GM21529 (cell line): ENCODE measurements around the gene ARMH1.

Experiments used
- ATAC-seq: cut with Tn5 transposase; IDR thresholded peaks from one replicate; pipeline ENCODE4 v1.9.1; 2021; ENCODE audit not compliant: unreplicated experiment

Gene ARMH1

DNA sequence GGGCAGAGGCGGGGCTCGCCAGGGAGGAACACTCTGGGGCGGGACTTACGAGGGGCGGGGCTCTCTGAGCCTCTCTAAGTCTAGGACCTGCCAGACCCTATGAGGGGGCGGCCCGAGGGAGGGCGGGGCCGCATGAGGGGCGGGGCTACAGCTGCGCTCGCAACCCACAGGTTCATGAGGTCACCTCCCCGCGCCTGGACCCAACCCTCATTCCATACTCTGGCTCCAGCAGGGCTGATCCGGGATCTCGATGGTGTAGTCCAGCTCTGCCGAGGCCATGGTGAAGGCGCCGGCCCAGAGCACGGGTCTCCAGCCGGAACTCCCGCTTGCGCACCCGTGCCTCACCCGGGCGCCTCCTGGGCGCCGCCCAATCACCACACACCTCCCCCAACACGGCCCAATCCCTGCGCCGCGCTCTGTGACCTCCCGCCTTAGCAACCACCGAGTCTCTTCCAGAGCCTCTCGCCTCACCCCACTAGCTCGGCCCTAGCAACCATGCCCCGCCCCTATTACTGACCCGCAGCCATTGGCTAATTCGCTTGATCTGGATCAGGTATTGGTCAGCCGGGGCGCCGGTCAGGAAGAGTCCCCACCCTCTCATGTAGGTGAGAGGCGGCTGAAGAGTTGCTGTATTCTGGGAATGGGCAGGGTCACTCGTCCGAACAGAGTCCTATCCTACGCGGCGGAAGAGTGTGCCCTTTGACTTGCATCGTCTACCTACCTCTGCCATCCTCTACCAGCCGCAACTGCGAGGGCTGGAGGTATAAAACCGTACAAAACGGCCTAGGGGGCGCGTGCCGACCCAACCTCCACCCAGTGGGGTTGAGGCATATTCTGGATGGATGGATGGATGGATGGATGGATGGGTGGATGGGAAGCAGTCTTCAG is at the start of gene ARMH1, which contains the start of gene TMEM53:
TSS of gene ARMH1 (plus strand) at position 602 of the 888 bp plus-strand sequence. CDS start 14,984 bp downstream, outside the sequence.
TSS of gene TMEM53 (minus strand) at position 369 of the 888 bp plus-strand sequence. CDS start at position 279, 90 bp downstream.
- peak; percentile 88 for ATAC-seq

DNA sequence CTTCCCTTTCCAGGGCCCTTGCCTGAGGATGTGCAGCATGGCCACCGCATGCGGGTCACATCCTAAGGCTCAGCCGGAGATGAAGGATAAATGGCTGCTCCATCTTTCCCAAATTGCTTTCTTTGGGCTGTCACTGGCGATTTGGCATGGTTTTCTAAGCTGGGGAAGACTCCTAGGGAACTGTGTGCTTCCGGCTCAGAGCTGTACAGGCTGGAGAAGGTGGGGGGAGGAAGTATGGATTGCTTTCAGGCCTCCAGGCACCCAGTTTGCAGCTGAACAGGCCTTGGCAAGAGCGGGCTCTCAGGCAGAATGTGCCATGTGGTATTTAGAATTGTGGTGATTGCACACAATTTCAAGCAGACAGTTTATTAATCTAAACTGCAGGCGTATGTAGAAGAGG is 49.2 kb upstream of the ARMH1 start:
- no peak for ATAC-seq

DNA sequence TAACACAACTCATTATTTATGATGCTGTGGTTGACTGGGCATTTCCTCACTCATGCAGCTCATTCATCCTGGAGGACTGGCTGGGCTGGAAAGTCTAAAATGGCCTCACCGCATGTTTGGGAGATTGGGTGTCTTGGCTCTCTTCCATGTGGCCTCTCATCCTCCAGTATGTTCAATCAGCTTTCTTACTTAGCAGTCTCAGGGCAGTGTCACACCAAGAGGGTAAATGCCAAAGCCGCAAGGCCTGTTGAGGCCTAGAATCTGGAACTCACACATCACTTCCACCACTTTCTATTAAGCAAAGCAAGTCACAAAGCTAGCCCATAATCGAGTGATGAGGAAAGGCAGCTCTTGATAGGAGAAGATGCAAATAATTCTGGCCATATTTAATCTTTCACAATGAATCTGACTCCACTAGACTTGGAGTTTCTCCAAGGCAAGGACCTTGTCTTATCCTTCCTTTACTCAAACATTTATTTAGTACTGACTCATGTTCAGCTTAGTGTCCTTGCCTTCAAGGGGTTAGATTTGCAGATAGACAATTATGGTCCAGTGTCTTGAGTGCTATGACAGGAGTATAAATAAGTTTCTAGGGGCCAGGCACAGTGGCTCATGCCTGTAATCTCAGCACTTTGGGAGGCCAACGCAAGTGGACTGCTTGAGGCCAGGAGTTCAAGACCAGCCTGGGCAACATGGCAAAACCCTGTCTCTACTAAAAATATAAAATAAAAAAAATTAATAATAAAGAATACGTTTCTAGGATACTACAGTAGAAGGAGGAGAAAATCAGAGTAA is 45.4 kb upstream of the ARMH1 start:
- ATAC-seq = no peak

DNA sequence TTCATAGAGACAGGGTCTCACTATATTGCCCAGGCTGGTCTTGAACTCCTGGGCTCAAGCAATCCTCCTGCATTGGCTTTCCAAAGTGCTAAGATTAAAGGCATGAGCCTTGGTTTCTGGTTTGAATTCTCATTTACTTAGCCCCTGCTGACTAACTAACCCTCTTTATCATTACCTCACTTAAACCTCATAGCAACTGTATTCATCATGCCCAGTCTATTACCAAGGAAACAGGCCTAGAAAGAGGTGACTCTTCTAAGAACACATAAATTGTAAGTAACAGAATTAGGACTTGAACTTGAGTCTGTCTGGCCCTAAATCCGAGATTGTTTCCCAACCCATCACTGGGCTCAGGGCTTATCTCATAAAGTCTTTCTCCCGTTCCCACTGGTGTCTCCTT is 44.4 kb upstream of the ARMH1 start:
- ATAC-seq = no peak

DNA sequence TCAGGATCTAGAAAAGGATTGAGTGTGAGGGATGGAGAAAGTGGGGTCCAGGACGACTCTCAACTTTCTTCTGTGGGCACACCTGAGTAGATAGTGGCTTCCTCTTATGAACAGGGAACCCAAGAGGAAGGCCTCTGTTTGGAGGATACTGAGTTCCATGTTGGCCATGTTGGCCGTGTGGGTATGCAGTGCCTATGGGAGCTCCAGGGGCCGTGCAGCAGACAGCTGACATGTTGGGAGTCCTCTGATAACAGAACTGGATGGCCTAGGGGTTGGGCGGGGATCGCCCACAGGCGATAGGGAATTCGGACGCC is 43.2 kb upstream of the ARMH1 start:
- ATAC-seq = peak; percentile 12

DNA sequence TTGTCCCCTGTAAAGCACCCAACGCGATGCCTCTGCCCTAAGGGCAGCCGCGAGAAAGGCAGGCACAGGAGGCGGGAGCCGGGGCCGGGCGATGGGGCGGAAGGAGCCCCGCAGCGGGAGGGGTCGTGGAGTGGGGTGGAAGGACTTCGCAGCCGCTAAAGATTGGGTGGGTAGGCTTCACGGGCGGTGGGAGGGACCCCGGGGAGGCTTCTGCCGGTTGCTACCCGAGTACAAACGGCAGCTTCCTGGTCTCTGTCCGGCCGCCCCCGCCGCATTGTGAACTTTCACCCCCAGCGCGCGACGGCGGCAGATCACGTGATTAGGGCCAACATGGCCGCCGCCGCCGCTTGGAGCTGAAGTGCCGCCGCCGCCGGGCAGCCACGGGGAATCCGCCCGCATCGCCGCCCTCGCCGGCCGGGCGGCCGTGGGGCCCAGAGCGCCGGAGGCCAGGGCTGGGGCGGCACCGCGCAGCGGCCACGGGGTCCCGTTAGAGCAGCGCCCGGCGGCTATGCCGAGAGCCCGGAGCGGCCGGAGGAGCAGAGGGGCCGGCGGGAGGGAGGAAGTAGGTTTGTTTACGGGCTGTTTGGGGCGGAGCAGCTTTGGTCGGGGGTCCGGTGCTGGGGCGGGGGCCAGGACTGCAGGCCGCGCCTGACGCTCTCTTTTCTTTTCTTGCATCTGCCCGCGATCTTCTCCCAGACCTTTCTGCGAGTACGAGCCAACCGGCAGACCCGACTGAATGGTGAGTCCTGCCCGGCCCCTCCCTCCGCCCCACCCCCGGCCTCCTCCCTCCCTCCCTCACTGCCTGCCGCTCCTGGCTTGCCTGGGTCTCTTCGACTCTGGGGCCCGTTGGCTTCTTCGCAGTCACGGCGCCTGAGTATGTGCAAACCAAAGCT is 42.6 kb upstream of the ARMH1 start:
- ATAC-seq = peak; percentile 73

DNA sequence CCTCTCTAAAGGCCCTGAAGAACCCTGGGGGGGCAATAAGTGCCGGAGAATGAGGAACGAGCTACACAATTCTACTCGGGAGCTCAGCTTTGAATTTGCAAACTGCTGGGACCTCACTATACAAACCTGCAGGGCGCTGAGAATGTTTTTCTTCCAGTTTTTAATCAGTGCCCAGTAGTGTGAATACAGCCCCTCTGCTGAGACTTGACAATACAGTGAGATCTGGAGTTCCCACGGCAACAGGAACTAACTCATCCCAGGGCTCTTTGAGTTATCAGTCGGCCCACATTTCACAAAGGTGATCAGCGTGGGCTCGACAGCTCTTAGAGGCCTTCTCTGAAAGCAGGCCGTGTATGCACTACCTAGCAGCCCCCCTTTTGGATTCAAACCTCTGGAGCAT is 41.9 kb upstream of the ARMH1 start:
- ATAC-seq = no peak

DNA sequence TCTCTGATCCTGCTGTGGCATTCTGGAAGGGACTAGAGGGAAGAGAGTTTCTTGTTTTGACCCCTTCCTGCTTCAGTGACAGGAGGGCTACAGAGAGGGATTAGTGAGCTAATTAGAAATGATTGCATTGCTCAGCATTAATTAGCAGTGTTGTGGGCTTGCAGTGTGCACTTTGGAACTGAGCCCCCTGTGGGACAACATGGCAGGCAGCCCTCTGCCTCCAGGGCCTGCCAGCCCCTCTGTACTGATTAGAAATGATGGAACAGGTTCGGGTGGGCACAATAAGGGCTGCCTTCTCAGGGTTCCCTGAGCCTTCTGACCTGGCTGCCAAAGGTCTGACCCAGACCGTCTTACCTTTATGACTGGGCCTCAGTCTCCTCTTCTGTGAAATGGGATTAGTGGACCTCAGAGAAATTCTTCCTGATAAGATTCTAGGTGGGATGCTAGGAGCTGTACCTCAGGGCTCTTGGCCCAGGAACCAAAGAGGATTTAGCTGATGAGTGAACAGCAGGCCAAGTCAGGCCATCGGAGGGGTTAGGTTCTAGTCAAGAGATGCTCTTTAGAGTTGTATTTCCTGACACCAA is 39.8 kb upstream of the ARMH1 start:
- no peak for ATAC-seq

DNA sequence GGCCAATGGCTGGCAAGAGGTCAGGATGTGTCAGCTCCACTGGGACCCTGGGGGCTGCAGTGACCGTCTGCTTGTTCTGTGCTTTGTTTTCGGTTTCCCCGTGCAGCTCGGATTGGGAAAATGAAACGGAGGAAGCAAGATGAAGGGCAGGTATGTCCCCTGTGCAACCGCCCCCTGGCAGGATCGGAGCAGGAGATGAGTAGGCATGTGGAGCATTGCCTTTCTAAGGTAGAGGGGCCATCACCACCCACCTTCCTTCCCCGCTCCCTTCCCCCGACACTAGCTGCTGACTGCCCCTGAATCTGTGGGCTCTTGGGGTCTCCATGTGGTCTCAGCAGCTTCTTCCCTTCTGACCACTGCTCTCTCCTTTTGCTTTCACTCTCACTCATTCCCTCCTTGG is 39.1 kb upstream of the ARMH1 start:
- ATAC-seq = no peak

DNA sequence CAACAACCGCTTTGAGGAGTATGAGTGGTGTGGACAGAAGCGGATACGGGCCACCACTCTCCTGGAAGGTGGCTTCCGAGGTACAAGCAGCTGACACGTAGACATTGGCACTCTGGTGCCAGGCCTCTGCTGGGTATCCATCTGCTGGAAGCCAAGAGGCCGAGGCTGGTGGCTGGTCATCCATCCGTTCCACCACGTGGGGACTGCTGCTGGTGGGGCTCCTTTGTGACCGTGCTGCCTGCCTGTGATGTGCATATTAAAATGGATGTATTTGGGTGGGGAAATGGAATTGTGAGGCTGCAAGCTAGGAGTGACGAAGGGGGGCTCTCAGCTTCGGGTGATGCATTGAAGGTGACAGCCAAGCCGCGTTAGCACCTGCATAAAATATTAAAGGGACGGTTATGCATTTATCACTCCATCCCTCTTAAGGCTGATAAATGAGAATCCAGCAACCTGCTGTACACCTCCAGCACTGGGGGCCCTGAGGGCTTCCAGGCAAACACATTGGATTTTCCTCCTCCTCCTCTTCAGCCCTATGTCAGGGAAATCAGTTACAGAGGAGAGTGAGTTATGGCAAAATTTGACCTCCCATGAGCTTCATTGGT is 38.3 kb upstream of the ARMH1 start:
- ATAC-seq = no peak

DNA sequence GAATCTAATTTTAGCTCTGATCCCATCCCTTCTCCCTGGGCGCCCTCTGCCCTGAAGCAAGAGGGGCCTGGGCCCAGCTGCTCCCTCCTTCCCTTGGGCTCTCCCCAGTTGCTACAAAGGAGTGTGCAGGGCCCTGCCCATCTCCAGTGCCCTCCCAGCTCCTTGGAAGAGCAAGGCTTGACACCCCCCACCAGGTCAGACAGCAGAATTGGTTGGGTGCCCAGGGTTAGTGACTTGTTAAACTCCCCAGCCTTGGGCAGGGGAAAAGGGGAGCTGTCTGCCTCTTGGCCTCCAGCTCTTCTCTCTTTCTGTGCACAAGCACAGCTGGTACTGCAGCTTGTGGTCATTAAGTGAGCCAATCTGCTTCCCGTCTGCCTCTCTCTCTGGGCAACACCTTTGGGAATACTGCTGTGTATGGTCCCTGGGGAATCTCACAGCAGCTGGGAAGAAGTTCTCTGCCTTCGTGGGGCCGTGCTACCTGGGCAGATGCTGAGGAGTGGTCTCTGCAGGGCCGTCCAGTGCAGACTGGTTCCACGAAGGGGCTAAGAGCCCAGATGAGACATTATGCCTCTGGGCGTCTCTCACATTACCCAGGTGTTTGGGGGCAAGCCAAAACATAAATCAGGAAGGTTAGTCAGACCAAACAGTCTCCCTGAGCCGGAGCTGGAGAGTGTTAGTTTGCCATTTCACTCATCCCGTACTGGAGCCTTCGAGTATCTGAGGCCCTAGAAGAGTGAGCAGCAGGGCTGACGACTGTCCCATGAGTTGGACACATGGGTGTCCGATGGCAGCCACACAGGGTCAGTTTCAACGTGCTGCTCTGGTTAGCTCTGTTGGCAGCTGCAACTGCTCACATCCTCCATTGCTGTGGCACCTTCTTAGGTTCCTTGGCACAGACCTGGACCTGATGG is 37.6 kb upstream of the ARMH1 start:
- no peak for ATAC-seq

DNA sequence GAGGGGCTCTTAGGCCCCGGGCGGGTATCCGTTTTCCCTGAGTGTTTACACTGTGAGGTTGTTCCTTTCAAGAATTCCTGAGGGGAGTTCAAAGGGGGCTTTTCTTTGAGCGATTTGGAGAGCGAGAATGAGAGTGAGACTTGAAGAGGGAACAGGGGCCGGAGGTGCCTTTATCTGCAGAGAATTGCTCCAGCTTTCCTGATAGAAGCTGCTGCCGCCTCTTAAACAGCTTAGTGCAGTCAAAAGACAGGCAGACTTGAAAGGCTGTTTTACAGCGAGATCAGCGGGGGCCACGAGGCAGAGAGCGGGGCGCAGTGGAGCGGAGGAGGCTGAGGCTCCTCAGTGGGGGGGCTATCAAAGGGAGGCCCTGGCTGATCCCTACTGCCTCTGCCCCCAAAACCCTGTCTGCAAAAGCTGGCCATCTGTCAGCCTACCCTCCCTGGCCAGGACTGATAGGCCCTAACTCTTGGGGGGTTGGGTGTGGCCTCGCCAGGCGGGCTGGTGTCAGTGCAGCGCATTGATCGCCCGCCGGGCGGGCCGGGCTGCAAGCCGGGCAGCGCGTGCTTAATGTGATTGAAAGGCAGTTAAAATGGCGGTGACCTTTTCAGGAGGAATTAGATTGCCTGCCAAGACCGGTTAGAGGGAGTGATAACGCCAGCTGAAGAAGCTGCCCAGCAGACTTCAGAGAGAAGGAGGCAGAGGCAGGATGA is 36.7 kb upstream of the ARMH1 start:
- ATAC-seq = no peak

DNA sequence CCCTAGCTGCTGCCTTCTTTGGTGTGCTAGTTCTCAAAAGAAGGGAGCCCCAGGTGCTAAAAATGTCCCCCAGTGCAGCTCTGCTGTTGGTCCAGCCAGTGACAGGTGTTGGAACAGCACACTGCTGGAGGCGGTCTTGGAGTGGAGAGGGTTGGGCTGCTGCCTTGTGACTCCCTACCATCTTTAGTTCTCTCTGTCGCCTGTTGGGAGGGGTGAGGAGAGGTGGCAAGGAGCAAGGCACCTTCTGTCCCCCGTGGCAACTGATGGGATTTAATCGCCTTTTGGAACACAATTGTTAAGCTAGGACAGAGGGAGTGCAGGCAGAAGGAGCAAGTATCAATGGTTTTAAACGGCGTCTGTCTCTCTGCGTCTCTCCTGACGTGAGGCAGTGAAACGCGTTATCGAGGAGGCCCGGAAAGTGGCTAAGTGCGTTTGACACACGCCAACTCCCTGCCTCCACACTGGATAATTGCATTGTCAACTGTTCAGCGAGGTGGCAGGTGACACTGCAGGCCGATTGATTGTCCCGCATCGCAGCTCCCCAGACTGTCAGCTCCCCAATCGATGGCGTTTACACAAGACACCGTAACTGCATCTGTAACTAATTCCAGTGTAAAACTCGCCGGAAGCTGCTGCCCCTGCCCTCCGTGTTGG is 34.2 kb upstream of the ARMH1 start:
- ATAC-seq = no peak

DNA sequence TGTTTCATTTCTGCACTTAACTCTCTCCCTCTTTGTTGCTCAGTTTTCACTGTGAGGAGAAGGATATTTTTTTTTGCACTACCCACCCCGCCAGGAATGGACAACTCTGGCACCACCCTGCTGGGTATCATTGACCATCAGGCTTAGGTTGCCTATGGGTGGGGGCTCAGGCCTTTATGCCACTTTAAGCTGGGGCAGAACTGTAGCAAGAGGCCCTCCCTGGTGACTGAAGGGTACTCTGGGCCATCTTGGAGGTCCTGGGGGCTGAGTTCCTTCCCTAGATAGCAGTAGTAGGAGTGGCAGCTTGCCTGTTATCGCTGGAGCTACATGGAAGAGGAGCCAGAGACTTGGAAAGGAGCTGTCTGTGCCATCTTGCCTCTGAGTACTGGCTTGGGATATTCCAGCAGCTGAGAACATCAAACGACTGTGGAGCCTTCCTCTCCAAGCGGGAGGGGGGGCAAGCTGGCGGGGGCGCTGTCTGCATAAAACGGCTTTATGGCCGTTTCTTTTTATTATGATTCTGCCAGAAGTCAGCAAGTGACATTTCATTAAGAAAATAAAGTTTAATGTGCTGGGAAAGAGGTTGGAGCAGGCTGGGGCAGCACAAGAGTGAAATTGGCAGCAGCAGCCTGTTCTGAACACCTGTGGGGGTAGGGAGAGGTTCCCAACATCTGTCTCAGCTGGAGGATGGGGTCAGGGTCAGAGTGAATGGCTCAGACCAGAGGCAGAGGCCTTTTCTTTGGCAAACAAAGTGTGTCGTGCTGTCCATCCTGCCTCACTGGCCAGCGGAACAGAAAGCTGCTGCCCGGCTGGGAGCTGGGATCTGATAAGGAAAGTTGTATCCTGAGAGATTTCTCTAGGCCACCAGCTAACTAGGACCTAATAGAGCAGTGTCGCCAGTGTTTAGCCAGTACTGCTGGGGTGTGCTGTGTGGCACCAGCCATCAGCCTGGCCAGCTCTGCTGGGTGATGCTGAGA is 33.1 kb upstream of the ARMH1 start:
- ATAC-seq = no peak

DNA sequence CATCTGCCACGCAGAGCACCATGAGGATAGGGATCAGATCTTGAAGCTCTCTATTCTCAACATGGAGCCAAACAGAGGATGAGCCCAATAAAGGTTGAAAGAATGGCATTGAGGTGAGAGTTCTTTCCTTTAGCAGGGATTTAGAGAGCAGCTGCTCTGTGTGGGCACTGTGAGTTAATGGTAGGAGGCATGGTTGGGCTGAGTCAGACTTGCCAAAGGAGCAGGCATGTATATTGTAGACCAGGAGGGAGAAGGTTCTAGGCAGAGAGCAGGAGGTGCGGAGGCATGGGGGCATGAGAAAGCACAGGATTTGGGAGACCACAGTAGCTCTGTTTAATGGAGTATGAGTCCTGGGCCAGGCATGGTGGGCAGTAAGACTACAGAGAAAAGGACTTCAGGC is 32.3 kb upstream of the ARMH1 start:
- no peak for ATAC-seq

DNA sequence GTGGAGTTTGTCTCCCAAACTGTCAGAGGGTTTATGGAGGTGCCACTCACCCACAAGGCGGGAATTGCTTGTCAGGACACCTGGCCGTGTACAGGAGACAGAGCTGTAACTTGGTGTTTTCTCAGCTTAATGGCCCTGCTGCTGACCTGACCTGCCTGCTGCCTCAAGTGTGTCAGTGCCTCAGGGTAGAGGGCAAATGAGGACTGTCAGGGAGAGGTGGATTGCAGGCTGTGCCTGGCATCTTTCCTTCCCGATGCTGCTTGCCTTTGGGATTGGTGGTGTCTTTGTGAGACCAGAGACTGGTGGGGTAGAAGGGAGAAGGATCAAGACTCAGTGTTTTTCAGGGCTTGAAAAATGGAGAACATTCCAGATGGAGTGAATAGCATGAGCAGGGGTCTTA is 31.6 kb upstream of the ARMH1 start:
- ATAC-seq = no peak

DNA sequence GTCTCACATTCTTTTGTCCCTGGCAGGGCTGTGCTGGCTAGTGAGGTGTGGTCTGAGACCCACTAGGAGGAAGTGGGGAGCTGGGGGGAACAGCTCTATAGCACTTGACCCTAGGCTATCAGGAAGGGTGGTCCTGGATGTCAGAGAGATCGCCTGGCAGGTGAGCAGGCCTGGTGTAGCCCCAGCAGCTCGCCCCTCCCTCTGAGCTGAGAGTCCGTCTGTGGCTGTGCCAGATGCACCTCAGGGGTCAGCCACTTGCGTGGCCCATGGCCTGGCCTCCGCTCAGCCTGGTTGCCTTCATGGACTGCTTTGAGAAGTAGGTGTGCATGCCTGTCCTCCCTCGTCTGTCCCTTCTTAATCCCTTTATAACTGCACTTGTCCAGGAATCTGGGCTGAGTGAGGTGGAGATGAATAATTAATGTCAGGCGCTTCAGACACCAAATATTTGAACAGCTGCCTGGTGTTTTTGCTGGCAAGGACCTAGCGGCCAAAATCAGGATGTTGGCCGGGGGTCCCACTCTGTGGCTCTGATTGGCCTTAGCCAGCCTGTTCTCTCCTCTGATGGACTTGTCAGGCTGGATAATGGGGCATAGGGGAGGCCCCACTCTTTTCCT is 30.7 kb upstream of the ARMH1 start:
- ATAC-seq = no peak
